ENCODE measurements around the gene SUGP2. TPM values are rescaled to one million over a fixed set of nuclear protein-coding genes. Genes with fewer than 3 reads are reported as not detected.

SUGP2 gene
- total and polyA plus RNA-seq, 9 of the 15 experiments (the other 6 are each of a cell fraction or from before 2014, with no cell fraction given) = 13.1 to 101 (median 63.1) TPM

GRCh38 chr19:19033426-19034203, at the start of gene SUGP2, which contains the start of gene ARMC6 (continued):
- no peak for TF ChIP-seq COPS2 (conservative IDR thresholded peaks at IDR 0.05)
- no peak for TF ChIP-seq PHB2 (IDR thresholded peaks at IDR 0.05; ENCODE audit: low read depth)
- TF ChIP-seq KLF13 (tag; IDR thresholded peaks at IDR 0.05; ENCODE audit: borderline replicate concordance, low read depth) = 0 out of 2 replicates have a peak, but pooled peaks have one; percentile 43
- no peak for TF ChIP-seq DACH1 (IDR thresholded peaks at IDR 0.05; ENCODE audit: partially characterized antibody)
- TF ChIP-seq E2F4 (CRISPR knock-in tag; IDR thresholded peaks at IDR 0.05; ENCODE audit: low read depth) = 0 out of 2 replicates have a peak, but pooled peaks have one; percentile 20
- no peak for TF ChIP-seq ZBED1 (IDR thresholded peaks at IDR 0.05)
- no peak for TF ChIP-seq BCL6 (CRISPR knock-in tag; IDR thresholded peaks at IDR 0.05)
- no peak for TF ChIP-seq STAG1 (CRISPR knock-in tag; IDR thresholded peaks at IDR 0.05; ENCODE audit: borderline replicate concordance)
- no peak for TF ChIP-seq ZNF695 (CRISPR knock-in tag; IDR thresholded peaks at IDR 0.05)
- TF ChIP-seq TCF7 (IDR thresholded peaks at IDR 0.05; ENCODE audit: borderline replicate concordance) = 0 out of 2 replicates have a peak, but pooled peaks have one; percentile 14
- no peak for TF ChIP-seq CCAR2 (IDR thresholded peaks at IDR 0.05; ENCODE audit: low read depth, low read length)
- TF ChIP-seq E2F1 (CRISPR knock-in tag; IDR thresholded peaks at IDR 0.05) = peak; percentile 79; the same call in 1 of the 2 replicates
- no peak for TF ChIP-seq ZC3H8 (IDR thresholded peaks at IDR 0.05)
- TF ChIP-seq DIDO1 (tag; IDR thresholded peaks at IDR 0.05; ENCODE audit: low read depth) = 0 out of 2 replicates have a peak, but pooled peaks have one; percentile 52
- peak; percentile 50; the same call in 1 of the 2 replicates for TF ChIP-seq VEZF1 (CRISPR knock-in tag; IDR thresholded peaks at IDR 0.05)
- TF ChIP-seq ZBTB2 (IDR thresholded peaks at IDR 0.05) = peak; percentile 93
- TF ChIP-seq TCF3 (CRISPR knock-in tag; IDR thresholded peaks at IDR 0.05) = no peak
- TF ChIP-seq MLX (CRISPR knock-in tag; conservative IDR thresholded peaks at IDR 0.05) = peak in 1 of 2 experiments; percentile 91; a peak in 1 of 4 replicates
- peak; percentile 49 for TF ChIP-seq C11orf30 (IDR thresholded peaks at IDR 0.05; ENCODE audit: low read depth)
- peak; percentile 87; the same call in 1 of the 2 replicates for TF ChIP-seq PHF8 (IDR thresholded peaks at IDR 0.05; ENCODE audit: borderline replicate concordance, low read length)
- no peak for TF ChIP-seq MTA2 (IDR thresholded peaks at IDR 0.05; ENCODE audit: low read depth)
- no peak for TF ChIP-seq ZNF347 (CRISPR knock-in tag; IDR thresholded peaks at IDR 0.05; ENCODE audit: low read depth)
- TF ChIP-seq EGR1 (conservative IDR thresholded peaks at IDR 0.05) = 0 out of 2 replicates have a peak, but pooled peaks have one; percentile 27
- TF ChIP-seq FOXK1 (CRISPR knock-in tag; IDR thresholded peaks at IDR 0.05; ENCODE audit: borderline replicate concordance) = no peak

Data from K562 (cell line).